ENCODE results near the gene PCP4. TPM values are rescaled to one million over a fixed set of nuclear protein-coding genes. Genes with fewer than 3 reads are reported as not detected.

Gene PCP4
- total RNA-seq, 1 experiment from 2014 or later: 1.6 TPM

- no peak for TF ChIP-seq TEAD4 (CRISPR knock-in tag; IDR thresholded peaks at IDR 0.05)
- no peak for TF ChIP-seq SMAD3 (CRISPR knock-in tag; IDR thresholded peaks at IDR 0.05; ENCODE audit: borderline replicate concordance)
- no peak for TF ChIP-seq ESRRA (CRISPR knock-in tag; IDR thresholded peaks at IDR 0.05; ENCODE audit: borderline replicate concordance)
- TF ChIP-seq NFATC4 (CRISPR knock-in tag; IDR thresholded peaks at IDR 0.05): no peak
- no peak for TF ChIP-seq ERG (CRISPR knock-in tag; IDR thresholded peaks at IDR 0.05)
- TF ChIP-seq ZNF317 (CRISPR knock-in tag; IDR thresholded peaks at IDR 0.05; ENCODE audit: borderline replicate concordance, low read depth): no peak
- no peak for TF ChIP-seq RORB (CRISPR knock-in tag; IDR thresholded peaks at IDR 0.05)
- no peak for TF ChIP-seq KAT7 (CRISPR knock-in tag; IDR thresholded peaks at IDR 0.05; ENCODE audit: borderline replicate concordance)
- TF ChIP-seq, protein P1, sequence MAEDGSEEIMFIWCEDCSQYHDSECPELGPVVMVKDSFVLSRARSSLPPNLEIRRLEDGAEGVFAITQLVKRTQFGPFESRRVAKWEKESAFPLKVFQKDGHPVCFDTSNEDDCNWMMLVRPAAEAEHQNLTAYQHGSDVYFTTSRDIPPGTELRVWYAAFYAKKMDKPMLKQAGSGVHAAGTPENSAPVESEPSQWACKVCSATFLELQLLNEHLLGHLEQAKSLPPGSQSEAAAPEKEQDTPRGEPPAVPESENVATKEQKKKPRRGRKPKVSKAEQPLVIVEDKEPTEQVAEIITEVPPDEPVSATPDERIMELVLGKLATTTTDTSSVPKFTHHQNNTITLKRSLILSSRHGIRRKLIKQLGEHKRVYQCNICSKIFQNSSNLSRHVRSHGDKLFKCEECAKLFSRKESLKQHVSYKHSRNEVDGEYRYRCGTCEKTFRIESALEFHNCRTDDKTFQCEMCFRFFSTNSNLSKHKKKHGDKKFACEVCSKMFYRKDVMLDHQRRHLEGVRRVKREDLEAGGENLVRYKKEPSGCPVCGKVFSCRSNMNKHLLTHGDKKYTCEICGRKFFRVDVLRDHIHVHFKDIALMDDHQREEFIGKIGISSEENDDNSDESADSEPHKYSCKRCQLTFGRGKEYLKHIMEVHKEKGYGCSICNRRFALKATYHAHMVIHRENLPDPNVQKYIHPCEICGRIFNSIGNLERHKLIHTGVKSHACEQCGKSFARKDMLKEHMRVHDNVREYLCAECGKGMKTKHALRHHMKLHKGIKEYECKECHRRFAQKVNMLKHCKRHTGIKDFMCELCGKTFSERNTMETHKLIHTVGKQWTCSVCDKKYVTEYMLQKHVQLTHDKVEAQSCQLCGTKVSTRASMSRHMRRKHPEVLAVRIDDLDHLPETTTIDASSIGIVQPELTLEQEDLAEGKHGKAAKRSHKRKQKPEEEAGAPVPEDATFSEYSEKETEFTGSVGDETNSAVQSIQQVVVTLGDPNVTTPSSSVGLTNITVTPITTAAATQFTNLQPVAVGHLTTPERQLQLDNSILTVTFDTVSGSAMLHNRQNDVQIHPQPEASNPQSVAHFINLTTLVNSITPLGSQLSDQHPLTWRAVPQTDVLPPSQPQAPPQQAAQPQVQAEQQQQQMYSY (CRISPR knock-in tag; IDR thresholded peaks at IDR 0.05): no peak
These were observed 97.8 kb downstream of the PCP4 start (continued) for GRCh38 chr21:39965026-39965425.

- no peak overlapping the region for H3K4me3 Mint-ChIP-seq
- peaks cover 29% of the 10 kb centered on the region for H3K9me3 Mint-ChIP-seq
- no peak for DNase-seq (ENCODE audit: low spot score)
- CTCF ChIA-PET: no interaction called here
- H3K27me3 Mint-ChIP-seq (ENCODE audit: low read depth): peaks cover 3% of the 10 kb centered on the region; the same call in 1 of the 2 replicates
- POLR2A ChIA-PET: no interaction called here
- H3K36me3 Mint-ChIP-seq: peaks cover 16% of the 10 kb centered on the region
- no peak for ATAC-seq
- no peaks in the 10 kb centered on the region for H3K4me1 Mint-ChIP-seq
- TF ChIP-seq ZNF121 (CRISPR knock-in tag; IDR thresholded peaks at IDR 0.05) (no peak), SMAD3 (CRISPR knock-in tag; IDR thresholded peaks at IDR 0.05; ENCODE audit: borderline replicate concordance) (no peak), ATF1 (CRISPR knock-in tag; IDR thresholded peaks at IDR 0.05) (no peak), HMGA2 (CRISPR knock-in tag; IDR thresholded peaks at IDR 0.05) (no peak), ZNF317 (CRISPR knock-in tag; IDR thresholded peaks at IDR 0.05; ENCODE audit: borderline replicate concordance, low read depth) (no peak), MYBL2 (CRISPR knock-in tag; IDR thresholded peaks at IDR 0.05) (no peak), NFYB (CRISPR knock-in tag; conservative IDR thresholded peaks at IDR 0.05; ENCODE audit: low read depth) (no peak), JAZF1 (CRISPR knock-in tag; IDR thresholded peaks at IDR 0.05) (no peak), ZNF281 (CRISPR knock-in tag; IDR thresholded peaks at IDR 0.05) (no peak), SOX15 (CRISPR knock-in tag; IDR thresholded peaks at IDR 0.05) (no peak), RORB (CRISPR knock-in tag; IDR thresholded peaks at IDR 0.05) (no peak), SP1 (CRISPR knock-in tag; conservative IDR thresholded peaks at IDR 0.05) (no peak), ZNF219 (CRISPR knock-in tag; IDR thresholded peaks at IDR 0.05; ENCODE audit: borderline replicate concordance) (no peak), E2F1 (CRISPR knock-in tag; IDR thresholded peaks at IDR 0.05) (no peak), ZNF416 (CRISPR knock-in tag; IDR thresholded peaks at IDR 0.05) (no peak)
- H3K27ac Mint-ChIP-seq: no peak overlapping the region
These were observed 99.5 kb downstream of the PCP4 start for GRCh38 chr21:39966786-39967185.
